Measurements from ENCODE around the gene EHHADH.

The EHHADH gene

DNA sequence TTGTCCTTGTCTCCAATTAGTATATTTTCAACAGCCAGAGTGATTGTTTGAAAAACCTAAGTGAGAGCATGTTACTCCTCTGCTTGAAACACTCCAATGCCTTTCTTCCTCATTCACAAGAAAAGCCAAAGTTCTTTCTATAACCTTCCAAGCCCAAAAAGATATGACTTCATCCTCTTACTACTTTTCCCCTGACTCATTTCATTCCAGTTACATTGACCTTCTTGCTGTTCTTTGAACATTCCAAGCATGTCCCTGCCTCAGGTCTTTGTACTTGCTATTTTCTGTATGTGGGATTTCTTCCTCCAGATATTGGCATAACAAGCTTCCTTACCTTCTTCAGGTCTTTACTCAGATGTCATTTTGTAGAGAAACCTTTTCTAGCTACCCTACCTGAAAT, 28.3 kb downstream of the EHHADH start:
- Histone ChIP-seq H4K20me1 (ENCODE audit: insufficient read depth, low read length) (no peaks in the 10 kb centered on the region), H3K9me2 (ENCODE audit: low read depth, low read length) (no peaks in the 10 kb centered on the region), H3K27me3 (ENCODE audit: insufficient read depth, low read length) (no peaks in the 10 kb centered on the region), H3K4me2 (ENCODE audit: low read length) (no peak overlapping the region), H3K9me3 (ENCODE audit: low read length) (no peaks in the 10 kb centered on the region), H3K9ac (ENCODE audit: low read length) (no peak overlapping the region), H3K4me1 (ENCODE audit: insufficient read depth, low read length, severe bottlenecking) (no peaks in the 10 kb centered on the region), H3K79me2 (ENCODE audit: insufficient read depth, low read length) (no peaks in the 10 kb centered on the region), H3F3A (ENCODE audit: insufficient read depth, low read length) (no peaks in the 10 kb centered on the region), H2AFZ (ENCODE audit: low read length) (no peak overlapping the region), H3K4me3 (ENCODE audit: low read depth, low read length, poor library complexity, severe bottlenecking) (no peak overlapping the region), H3K27ac (ENCODE audit: low read depth, low read length, poor library complexity, severe bottlenecking) (no peak overlapping the region), H3K36me3 (ENCODE audit: insufficient read depth, low read length) (no peaks in the 10 kb centered on the region)
- TF ChIP-seq, protein P1, sequence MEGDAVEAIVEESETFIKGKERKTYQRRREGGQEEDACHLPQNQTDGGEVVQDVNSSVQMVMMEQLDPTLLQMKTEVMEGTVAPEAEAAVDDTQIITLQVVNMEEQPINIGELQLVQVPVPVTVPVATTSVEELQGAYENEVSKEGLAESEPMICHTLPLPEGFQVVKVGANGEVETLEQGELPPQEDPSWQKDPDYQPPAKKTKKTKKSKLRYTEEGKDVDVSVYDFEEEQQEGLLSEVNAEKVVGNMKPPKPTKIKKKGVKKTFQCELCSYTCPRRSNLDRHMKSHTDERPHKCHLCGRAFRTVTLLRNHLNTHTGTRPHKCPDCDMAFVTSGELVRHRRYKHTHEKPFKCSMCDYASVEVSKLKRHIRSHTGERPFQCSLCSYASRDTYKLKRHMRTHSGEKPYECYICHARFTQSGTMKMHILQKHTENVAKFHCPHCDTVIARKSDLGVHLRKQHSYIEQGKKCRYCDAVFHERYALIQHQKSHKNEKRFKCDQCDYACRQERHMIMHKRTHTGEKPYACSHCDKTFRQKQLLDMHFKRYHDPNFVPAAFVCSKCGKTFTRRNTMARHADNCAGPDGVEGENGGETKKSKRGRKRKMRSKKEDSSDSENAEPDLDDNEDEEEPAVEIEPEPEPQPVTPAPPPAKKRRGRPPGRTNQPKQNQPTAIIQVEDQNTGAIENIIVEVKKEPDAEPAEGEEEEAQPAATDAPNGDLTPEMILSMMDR (IDR thresholded peaks at IDR 0.05; ENCODE audit: low read length), result no peak
- no peak for TF ChIP-seq EZH2 (IDR thresholded peaks at IDR 0.05; ENCODE audit: borderline replicate concordance, low read length)

DNA sequence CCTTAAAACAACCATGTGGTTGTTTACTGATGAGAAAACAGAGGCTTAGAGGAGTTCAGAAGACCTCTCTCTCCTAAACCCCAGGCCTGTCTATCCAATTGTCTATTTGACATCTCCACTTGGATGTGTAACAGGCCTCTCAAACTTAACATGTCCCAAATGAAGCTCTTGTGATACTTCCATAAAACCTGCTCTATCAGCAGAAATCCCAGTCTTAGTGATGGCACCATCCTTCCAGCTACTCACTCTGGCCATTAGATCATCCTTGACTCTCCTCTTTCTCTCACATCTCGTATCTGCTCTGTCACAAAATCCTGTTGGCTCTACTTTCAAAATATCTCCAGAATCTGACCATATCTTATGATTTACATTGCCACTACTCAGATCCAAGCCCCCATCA, 28.8 kb downstream of the EHHADH start:
- TF ChIP-seq, protein P1 (IDR thresholded peaks at IDR 0.05; ENCODE audit: low read length), result no peak
- TF ChIP-seq EZH2 (IDR thresholded peaks at IDR 0.05; ENCODE audit: borderline replicate concordance, low read length), result no peak

DNA sequence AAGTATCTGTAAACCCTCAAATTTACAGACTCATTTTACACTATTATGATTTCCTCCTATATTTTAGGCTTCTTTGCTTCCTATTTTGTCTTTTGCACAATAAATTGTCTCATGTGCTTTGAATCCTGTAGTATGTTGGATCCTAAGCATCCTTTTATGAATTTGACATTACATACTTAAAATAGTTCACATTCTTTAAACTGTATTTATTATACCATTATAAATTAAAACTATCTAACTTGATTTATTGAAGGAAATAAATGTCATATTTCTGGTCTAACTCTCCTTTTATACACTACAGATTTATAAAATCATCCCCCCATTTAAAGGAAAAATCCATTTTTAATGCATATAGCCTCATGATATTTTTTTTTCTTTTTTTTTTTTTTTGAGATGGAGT, 32.6 kb downstream of the EHHADH start:
- TF ChIP-seq EZH2 (IDR thresholded peaks at IDR 0.05; ENCODE audit: borderline replicate concordance, low read length), result no peak
- TF ChIP-seq, protein P1 (IDR thresholded peaks at IDR 0.05; ENCODE audit: low read length), result no peak
- no peak overlapping the region for H3K27ac ChIP-seq (ENCODE audit: low read depth, low read length, poor library complexity, severe bottlenecking)
- no peaks in the 10 kb centered on the region for H3K4me1 ChIP-seq (ENCODE audit: insufficient read depth, low read length, severe bottlenecking)
- H3K9me2 ChIP-seq (ENCODE audit: low read depth, low read length), result no peaks in the 10 kb centered on the region
- H3K36me3 ChIP-seq (ENCODE audit: insufficient read depth, low read length), result no peaks in the 10 kb centered on the region
- no peaks in the 10 kb centered on the region for H3K27me3 ChIP-seq (ENCODE audit: insufficient read depth, low read length)
- H3K9me3 ChIP-seq (ENCODE audit: low read length), result no peaks in the 10 kb centered on the region
- H3K4me3 ChIP-seq (ENCODE audit: low read depth, low read length, poor library complexity, severe bottlenecking), result no peak overlapping the region
- H3F3A ChIP-seq (ENCODE audit: insufficient read depth, low read length), result no peaks in the 10 kb centered on the region
- H2AFZ ChIP-seq (ENCODE audit: low read length), result no peak overlapping the region
- no peak overlapping the region for H3K9ac ChIP-seq (ENCODE audit: low read length)
- H3K4me2 ChIP-seq (ENCODE audit: low read length), result no peak overlapping the region
- no peaks in the 10 kb centered on the region for H3K79me2 ChIP-seq (ENCODE audit: insufficient read depth, low read length)
- no peaks in the 10 kb centered on the region for H4K20me1 ChIP-seq (ENCODE audit: insufficient read depth, low read length)

More for the DNA sequence above, 28.8 kb downstream of the EHHADH start:
- Histone ChIP-seq H3K36me3 (ENCODE audit: insufficient read depth, low read length) (no peaks in the 10 kb centered on the region), H3F3A (ENCODE audit: insufficient read depth, low read length) (no peaks in the 10 kb centered on the region), H3K27me3 (ENCODE audit: insufficient read depth, low read length) (no peaks in the 10 kb centered on the region), H3K9ac (ENCODE audit: low read length) (no peak overlapping the region), H3K9me2 (ENCODE audit: low read depth, low read length) (no peaks in the 10 kb centered on the region), H2AFZ (ENCODE audit: low read length) (no peak overlapping the region), H3K27ac (ENCODE audit: low read depth, low read length, poor library complexity, severe bottlenecking) (no peak overlapping the region), H3K9me3 (ENCODE audit: low read length) (no peaks in the 10 kb centered on the region), H3K4me2 (ENCODE audit: low read length) (no peak overlapping the region), H3K4me3 (ENCODE audit: low read depth, low read length, poor library complexity, severe bottlenecking) (no peak overlapping the region), H3K79me2 (ENCODE audit: insufficient read depth, low read length) (no peaks in the 10 kb centered on the region), H3K4me1 (ENCODE audit: insufficient read depth, low read length, severe bottlenecking) (no peaks in the 10 kb centered on the region), H4K20me1 (ENCODE audit: insufficient read depth, low read length) (no peaks in the 10 kb centered on the region)

Data from OCI-LY1 (cell line).